Stimulated activated naive B cell treated with anti-CD40 and anti-IgM and Interleukin-4, amounts not matched to agents 10 μg/mL and 1 μg/mL and 100 μg/mL, for 72 hours (primary cell): ENCODE data around the gene APLF.

Experiments
- ATAC-seq, 2 donors: fragments of 150-1000 bp; cut with Tn5 transposase; replicated peaks; 2 replicates each; pipeline ENCODE4 v1.10.0; 2021; ENCODE audit warnings: moderate library complexity in 1 of 2
- DNase-seq: peaks from one replicate; pipeline ENCODE4 v3.0.0; 2021
- H3K27ac Mint-ChIP-seq: one replicate; pipeline ENCODE4 v1.8.0; 2022; ENCODE audit warnings: mild to moderate bottlenecking, mixed read lengths
- H3K27me3 Mint-ChIP-seq, 2 donors: one replicate each; pipeline ENCODE4 v1.8.0; 2022; ENCODE audit warnings: mixed read lengths in 2 of 2
- H3K36me3 Mint-ChIP-seq, 2 donors: one replicate each; pipeline ENCODE4 v1.8.0; 2022; ENCODE audit warnings: mixed read lengths in 2 of 2, mild to moderate bottlenecking in 1 of 2
- H3K4me1 Mint-ChIP-seq, 2 donors: one replicate each; pipeline ENCODE4 v1.8.0; 2022; ENCODE audit warnings: mixed read lengths in 2 of 2, mild to moderate bottlenecking in 1 of 2
- H3K4me3 Mint-ChIP-seq, 2 donors: one replicate each; pipeline ENCODE4 v1.8.0; 2022; ENCODE audit warnings: mild to moderate bottlenecking in 2 of 2, mixed read lengths in 2 of 2, moderate library complexity in 1 of 2
- H3K9me3 Mint-ChIP-seq, 2 donors: one replicate each; pipeline ENCODE4 v1.8.0; 2022; ENCODE audit warnings: mixed read lengths in 2 of 2, mild to moderate bottlenecking in 1 of 2

Gene APLF

GRCh38 chr2:68607837-68608236 is 140.5 kb downstream of the APLF start:
- no peak for ATAC-seq
- no peak for DNase-seq
- H3K27me3 Mint-ChIP-seq, result no peaks in the 10 kb centered on the region
- peaks cover 10 to 23% of the 10 kb centered on the region in 2 donors for H3K36me3 Mint-ChIP-seq
- H3K9me3 Mint-ChIP-seq, result peaks cover 5 to 9% of the 10 kb centered on the region in 2 donors
- no peak overlapping the region for H3K4me3 Mint-ChIP-seq
- no peak overlapping the region for H3K27ac Mint-ChIP-seq
- H3K4me1 Mint-ChIP-seq, result no peaks in the 10 kb centered on the region

GRCh38 chr2:68612765-68613519 is 145.6 kb downstream of the APLF start:
- Mint-ChIP-seq H3K4me3 (no peak overlapping the region), H3K27me3 (no peaks in the 10 kb centered on the region), H3K27ac (no peak overlapping the region), H3K36me3 (peaks cover 12 to 32% of the 10 kb centered on the region in 2 donors), H3K4me1 (no peaks in the 10 kb centered on the region), H3K9me3 (peaks cover 5 to 14% of the 10 kb centered on the region in 2 donors)
- no peak for DNase-seq
- no peak for ATAC-seq

GRCh38 chr2:68620772-68621171 is 153.4 kb downstream of the APLF start:
- H3K27me3 Mint-ChIP-seq, result peaks cover 0 to 2% of the 10 kb centered on the region in 2 donors
- H3K9me3 Mint-ChIP-seq, result peaks cover 0 to 13% of the 10 kb centered on the region in 2 donors
- ATAC-seq, result no peak
- H3K4me1 Mint-ChIP-seq, result no peaks in the 10 kb centered on the region
- H3K27ac Mint-ChIP-seq, result no peak overlapping the region
- peaks cover 7 to 20% of the 10 kb centered on the region in 2 donors for H3K36me3 Mint-ChIP-seq
- no peak for DNase-seq
- H3K4me3 Mint-ChIP-seq, result no peak overlapping the region

- H3K9me3 Mint-ChIP-seq, result peaks cover 5 to 11% of the 10 kb centered on the region in 2 donors
- no peak for ATAC-seq
- H3K27ac Mint-ChIP-seq, result no peak overlapping the region
- H3K36me3 Mint-ChIP-seq, result peaks cover 4 to 16% of the 10 kb centered on the region in 2 donors
- H3K4me1 Mint-ChIP-seq, result no peaks in the 10 kb centered on the region
- DNase-seq, result no peak
- no peak overlapping the region for H3K4me3 Mint-ChIP-seq
- H3K27me3 Mint-ChIP-seq, result peaks cover 4 to 6% of the 10 kb centered on the region in 2 donors
These were observed 156.4 kb downstream of the APLF start for GRCh38 chr2:68623820-68624219.

- Mint-ChIP-seq H3K27ac (no peak overlapping the region), H3K4me3 (no peak overlapping the region), H3K4me1 (no peaks in the 10 kb centered on the region), H3K36me3 (peaks cover 0 to 13% of the 10 kb centered on the region in 2 donors), H3K9me3 (peaks cover 6 to 8% of the 10 kb centered on the region in 2 donors), H3K27me3 (peaks cover 4 to 10% of the 10 kb centered on the region in 2 donors)
- no peak for ATAC-seq
- DNase-seq, result no peak
These were observed 160.2 kb downstream of the APLF start for GRCh38 chr2:68627615-68628014.
